ENCODE measurements around the gene SYTL1. TPM values are rescaled to one million over a fixed set of nuclear protein-coding genes. Genes with fewer than 3 reads are reported as not detected.

SYTL1 gene
- total RNA-seq, 1 experiment from 2014 or later: 75.9 TPM

- no peak overlapping the region for H3K4me2 ChIP-seq (ENCODE audit: low read length)
- no peak overlapping the region for H3K4me3 ChIP-seq (replicated peaks in 1 of 2; ENCODE audit: low read depth in 1 of 2, low read length in 2 of 2)
- H3K9ac ChIP-seq (ENCODE audit: low read length): no peak overlapping the region
- H3K79me2 ChIP-seq (ENCODE audit: insufficient read depth, low read length): no peaks in the 10 kb centered on the region
- no peak overlapping the region for H3K27ac ChIP-seq (ENCODE audit: low read depth, low read length)
- no peak overlapping the region for H2AFZ ChIP-seq (ENCODE audit: low read depth, low read length, poor library complexity, severe bottlenecking)
- H3K4me1 ChIP-seq (ENCODE audit: control insufficient read depth in 1 of 2, insufficient read depth in 2 of 2, low read length in 2 of 2): peaks cover 6 to 19% of the 10 kb centered on the region in 2 experiments; a peak in 3 of 4 replicates
- H4K20me1 ChIP-seq (ENCODE audit: insufficient read depth): no peaks in the 10 kb centered on the region
- RAD21 ChIA-PET (ENCODE audit: low non-redundant PET in 1 of 2, low total read pairs in 2 of 2, uncharacterized antibody in 2 of 2, unreplicated experiment in 2 of 2): interaction anchor here in 1 of 2 experiments (0.7 kb wide), 1 partner anchor 209 kb away, joined by 3 read pairs; no protein-coding TSS in a partner anchor
- no peak for DNase-seq (ENCODE audit: low read depth, low spot score)
- H3K36me3 ChIP-seq (ENCODE audit: control insufficient read depth in 1 of 2, insufficient read depth in 2 of 2, low read length in 2 of 2): no peaks in the 10 kb centered on the region
- H3K27me3 ChIP-seq (ENCODE audit: insufficient read depth, low read length): no peaks in the 10 kb centered on the region
- TF ChIP-seq ZFX (IDR thresholded peaks at IDR 0.05): no peak
- no peak for TF ChIP-seq POLR2A (IDR thresholded peaks at IDR 0.05; ENCODE audit: borderline replicate concordance, extremely low read depth, insufficient read depth, insufficient read length)
- no peak for TF ChIP-seq ZNF274 (IDR thresholded peaks at IDR 0.05; ENCODE audit: low read depth, low read length)
- no peak for TF ChIP-seq SP1 (IDR thresholded peaks at IDR 0.05; ENCODE audit: low read depth)
- TF ChIP-seq ZBTB33 (IDR thresholded peaks at IDR 0.05; ENCODE audit: extremely low read depth, insufficient replicate concordance, low read length): no peak
- TF ChIP-seq EGR1 (IDR thresholded peaks at IDR 0.05; ENCODE audit: low read depth): no peak
- no peak for TF ChIP-seq ELF1 (IDR thresholded peaks at IDR 0.05; ENCODE audit: borderline replicate concordance, low read depth)
- TF ChIP-seq EZH2 (IDR thresholded peaks at IDR 0.05): no peak
- TF ChIP-seq TCF7L2 (IDR thresholded peaks at IDR 0.05; ENCODE audit: borderline replicate concordance, extremely low read depth, insufficient read depth, insufficient read length): no peak
- TF ChIP-seq RAD21 (IDR thresholded peaks at IDR 0.05; ENCODE audit: low read depth): no peak
- POLR2A ChIA-PET: no interaction called here
- no peak for ATAC-seq
- H3K9me2 ChIP-seq (ENCODE audit: insufficient read depth): no peaks in the 10 kb centered on the region
- no peaks in the 10 kb centered on the region for H3K9me3 ChIP-seq (ENCODE audit: control insufficient read depth in 1 of 2, insufficient read depth in 1 of 2, low read depth in 1 of 2, low read length in 2 of 2)
- intact Hi-C loops (cut with micrococcal nuclease): no loop called here
- CTCF ChIA-PET: interaction anchor here (1.3 to 1.6 kb wide), 3 partner anchors 21 to 89 kb away, joined by 3 to 7 read pairs (median 3); no protein-coding TSS in a partner anchor
- no TSS peak for BruUV-seq (replicated peaks)
Observed at GRCh38 chr1:27306071-27306470, 35.8 kb upstream of the SYTL1 start.
